ENCODE data around the gene PAM.

PAM gene

GRCh38 chr5:102932781-102933180 lies 177.7 kb downstream of the PAM start:
- Histone ChIP-seq H3K79me2 (ENCODE audit: insufficient read depth, low read length) (no peaks in the 10 kb centered on the region), H3K9me2 (replicated peaks; ENCODE audit: insufficient read depth, low read length) (no peaks in the 10 kb centered on the region), H3K27me3 (ENCODE audit: low read length) (no peaks in the 10 kb centered on the region), H4K20me1 (ENCODE audit: low read depth, low read length) (no peaks in the 10 kb centered on the region), H2AFZ (ENCODE audit: low read depth, low read length, severe bottlenecking) (no peak overlapping the region), H3K9ac (ENCODE audit: low read length) (no peak overlapping the region), H3K4me3 (ENCODE audit: insufficient read depth, low read length, poor library complexity, severe bottlenecking) (no peak overlapping the region), H3F3A (ENCODE audit: insufficient read depth) (no peaks in the 10 kb centered on the region), H3K4me2 (ENCODE audit: low read depth, low read length, poor library complexity, severe bottlenecking) (no peak overlapping the region), H3K9me3 (ENCODE audit: insufficient read depth, low read length) (no peaks in the 10 kb centered on the region), H3K27ac (ENCODE audit: low read depth, low read length) (no peak overlapping the region), H3K36me3 (ENCODE audit: low read length) (no peaks in the 10 kb centered on the region)
- TF ChIP-seq EZH2phosphoT487 (conservative IDR thresholded peaks at IDR 0.05; ENCODE audit: low read length) = no peak
- TF ChIP-seq, protein P1, sequence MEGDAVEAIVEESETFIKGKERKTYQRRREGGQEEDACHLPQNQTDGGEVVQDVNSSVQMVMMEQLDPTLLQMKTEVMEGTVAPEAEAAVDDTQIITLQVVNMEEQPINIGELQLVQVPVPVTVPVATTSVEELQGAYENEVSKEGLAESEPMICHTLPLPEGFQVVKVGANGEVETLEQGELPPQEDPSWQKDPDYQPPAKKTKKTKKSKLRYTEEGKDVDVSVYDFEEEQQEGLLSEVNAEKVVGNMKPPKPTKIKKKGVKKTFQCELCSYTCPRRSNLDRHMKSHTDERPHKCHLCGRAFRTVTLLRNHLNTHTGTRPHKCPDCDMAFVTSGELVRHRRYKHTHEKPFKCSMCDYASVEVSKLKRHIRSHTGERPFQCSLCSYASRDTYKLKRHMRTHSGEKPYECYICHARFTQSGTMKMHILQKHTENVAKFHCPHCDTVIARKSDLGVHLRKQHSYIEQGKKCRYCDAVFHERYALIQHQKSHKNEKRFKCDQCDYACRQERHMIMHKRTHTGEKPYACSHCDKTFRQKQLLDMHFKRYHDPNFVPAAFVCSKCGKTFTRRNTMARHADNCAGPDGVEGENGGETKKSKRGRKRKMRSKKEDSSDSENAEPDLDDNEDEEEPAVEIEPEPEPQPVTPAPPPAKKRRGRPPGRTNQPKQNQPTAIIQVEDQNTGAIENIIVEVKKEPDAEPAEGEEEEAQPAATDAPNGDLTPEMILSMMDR (IDR thresholded peaks at IDR 0.05; ENCODE audit: insufficient read depth, low read length, poor library complexity, severe bottlenecking) = no peak

DNA sequence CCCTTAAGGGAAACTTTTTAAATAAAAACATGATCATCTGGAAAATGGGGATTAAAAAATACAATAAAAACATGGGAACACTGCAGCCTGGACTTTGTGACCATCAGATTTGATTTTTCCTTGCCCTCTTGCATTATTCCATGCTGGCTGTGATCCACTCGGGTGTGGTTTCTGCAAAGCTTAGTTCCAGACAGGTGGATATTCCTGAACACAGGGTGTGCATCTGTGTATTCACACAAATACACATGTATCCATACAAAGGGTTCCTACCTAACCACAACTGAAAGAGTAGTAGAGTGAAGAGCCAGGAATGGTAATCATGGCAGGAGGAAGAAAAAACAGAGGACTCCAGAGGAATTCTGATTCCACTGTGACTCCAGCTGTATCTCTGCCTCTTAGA lies 178.2 kb downstream of the PAM start:
- Histone ChIP-seq H4K20me1 (ENCODE audit: low read depth, low read length) (no peaks in the 10 kb centered on the region), H3K4me3 (ENCODE audit: insufficient read depth, low read length, poor library complexity, severe bottlenecking) (no peak overlapping the region), H3K27me3 (ENCODE audit: low read length) (no peaks in the 10 kb centered on the region), H3F3A (ENCODE audit: insufficient read depth) (no peaks in the 10 kb centered on the region), H3K36me3 (ENCODE audit: low read length) (no peaks in the 10 kb centered on the region), H3K79me2 (ENCODE audit: insufficient read depth, low read length) (no peaks in the 10 kb centered on the region), H2AFZ (ENCODE audit: low read depth, low read length, severe bottlenecking) (no peak overlapping the region), H3K9me2 (replicated peaks; ENCODE audit: insufficient read depth, low read length) (no peaks in the 10 kb centered on the region), H3K4me2 (ENCODE audit: low read depth, low read length, poor library complexity, severe bottlenecking) (no peak overlapping the region), H3K9ac (ENCODE audit: low read length) (no peak overlapping the region), H3K9me3 (ENCODE audit: insufficient read depth, low read length) (no peaks in the 10 kb centered on the region), H3K27ac (ENCODE audit: low read depth, low read length) (no peak overlapping the region)
- no peak for TF ChIP-seq EZH2phosphoT487 (conservative IDR thresholded peaks at IDR 0.05; ENCODE audit: low read length)
- TF ChIP-seq, protein P1 (IDR thresholded peaks at IDR 0.05; ENCODE audit: insufficient read depth, low read length, poor library complexity, severe bottlenecking) = no peak

- no peak overlapping the region for H3K4me3 ChIP-seq (ENCODE audit: insufficient read depth, low read length, poor library complexity, severe bottlenecking)
- no peaks in the 10 kb centered on the region for H3K9me2 ChIP-seq (replicated peaks; ENCODE audit: insufficient read depth, low read length)
- H3K36me3 ChIP-seq (ENCODE audit: low read length) = no peaks in the 10 kb centered on the region
- no peak overlapping the region for H2AFZ ChIP-seq (ENCODE audit: low read depth, low read length, severe bottlenecking)
- no peak overlapping the region for H3K9ac ChIP-seq (ENCODE audit: low read length)
- TF ChIP-seq, protein P1 (IDR thresholded peaks at IDR 0.05; ENCODE audit: insufficient read depth, low read length, poor library complexity, severe bottlenecking) = no peak
- TF ChIP-seq EZH2phosphoT487 (conservative IDR thresholded peaks at IDR 0.05; ENCODE audit: low read length) = no peak
- H3K27me3 ChIP-seq (ENCODE audit: low read length) = no peaks in the 10 kb centered on the region
- H4K20me1 ChIP-seq (ENCODE audit: low read depth, low read length) = no peaks in the 10 kb centered on the region
- H3K79me2 ChIP-seq (ENCODE audit: insufficient read depth, low read length) = no peaks in the 10 kb centered on the region
- H3K4me2 ChIP-seq (ENCODE audit: low read depth, low read length, poor library complexity, severe bottlenecking) = no peak overlapping the region
- H3K27ac ChIP-seq (ENCODE audit: low read depth, low read length) = no peak overlapping the region
- no peaks in the 10 kb centered on the region for H3K9me3 ChIP-seq (ENCODE audit: insufficient read depth, low read length)
- H3F3A ChIP-seq (ENCODE audit: insufficient read depth) = no peaks in the 10 kb centered on the region
Observed at GRCh38 chr5:102933721-102934459, 178.8 kb downstream of the PAM start.
